HepG2 (cell line): ENCODE data around the gene EPHX1. TPM values are rescaled to one million over a fixed set of nuclear protein-coding genes. Genes with fewer than 3 reads are reported as not detected.

ENCODE experiments used
- AFF4 ChIP-seq: sonication (generic); formaldehyde crosslinking; IDR thresholded peaks from 2 replicates; pipeline ENCODE4 v1.4.0; 2020; ENCODE audit warnings: missing genetic modification reagents
- ATAD3A ChIP-seq: sonication (generic); formaldehyde crosslinking; IDR thresholded peaks from 2 replicates; pipeline ENCODE4 v1.4.0; 2020; ENCODE audit warnings: missing genetic modification reagents
- MEIS2 ChIP-seq: sonication (generic); formaldehyde crosslinking; IDR thresholded peaks from 2 replicates; pipeline ENCODE4 v1.9.0; 2021; ENCODE audit warnings: mild to moderate bottlenecking, missing genetic modification reagents
- ONECUT2 ChIP-seq: sonication (generic); formaldehyde crosslinking; IDR thresholded peaks from 2 replicates; pipeline ENCODE4 v1.4.0; 2020; ENCODE audit warnings: missing genetic modification reagents
- ZBTB38 ChIP-seq: sonication (generic); formaldehyde crosslinking; IDR thresholded peaks from 2 replicates; pipeline ENCODE4 v1.5.1; 2020; ENCODE audit warnings: mild to moderate bottlenecking, missing genetic modification reagents
- ZNF567 ChIP-seq: sonication (generic); formaldehyde crosslinking; IDR thresholded peaks from 2 replicates; pipeline ENCODE4 v1.8.1; 2023; ENCODE audit warnings: mild to moderate bottlenecking, missing genetic modification reagents, borderline replicate concordance
- ZNF773 ChIP-seq: sonication (generic); formaldehyde crosslinking; IDR thresholded peaks from 2 replicates; pipeline ENCODE4 v1.4.0; 2020; ENCODE audit warnings: missing genetic modification reagents, borderline replicate concordance
- polyA plus RNA-seq, 8 experiments: library from polyadenylated mRNA; depleted of rRNA in 3 of 8; stranded (reverse) in 7 of 8; unstranded in 1 of 8; fragments of >200 nt; fragmentation: Illumina TruSeq in 4 of 8; extraction: Trizol in 4 of 8; gene quantifications; 2 replicates each; pipeline versions ENCODE4 v1.2.1 to v1.2.3, GENCODE V29; 2011 to 2016; ENCODE audit warnings: low read depth in 4 of 8, missing spikeins in 1 of 8, mixed read lengths in 1 of 8; ENCODE audit not compliant: insufficient read depth in 1 of 8
- total RNA-seq, 5 experiments: library from RNA; depleted of rRNA; stranded (reverse); fragments of >200 nt; fragmentation: Illumina TruSeq; extraction: Trizol; gene quantifications; 2 replicates each; pipeline ENCODE4 v1.2.3, GENCODE V29; 2016; ENCODE audit warnings: low read depth in 1 of 5
- TF ChIP-seq, protein P1 (sequence below): sonication (generic); formaldehyde crosslinking; conservative IDR thresholded peaks from 2 replicates; pipeline ENCODE4 v1.8.0; 2022; ENCODE audit warnings: missing genetic modification reagents
- TF ChIP-seq, protein P2 (sequence below): IDR thresholded peaks from 2 replicates; pipeline ENCODE4 v1.6.1; 2016; ENCODE audit warnings: low read depth
- TF ChIP-seq, protein P3 (sequence below): sonication (generic); formaldehyde crosslinking; IDR thresholded peaks from 2 replicates; pipeline ENCODE4 v1.4.0; 2020; ENCODE audit warnings: missing genetic modification reagents, borderline replicate concordance

The EPHX1 gene
- total and polyA plus RNA-seq, 2 of the 13 experiments (the other 11 are each of a cell fraction or from before 2014, with no cell fraction given) = 27.7 to 36.5 TPM

DNA sequence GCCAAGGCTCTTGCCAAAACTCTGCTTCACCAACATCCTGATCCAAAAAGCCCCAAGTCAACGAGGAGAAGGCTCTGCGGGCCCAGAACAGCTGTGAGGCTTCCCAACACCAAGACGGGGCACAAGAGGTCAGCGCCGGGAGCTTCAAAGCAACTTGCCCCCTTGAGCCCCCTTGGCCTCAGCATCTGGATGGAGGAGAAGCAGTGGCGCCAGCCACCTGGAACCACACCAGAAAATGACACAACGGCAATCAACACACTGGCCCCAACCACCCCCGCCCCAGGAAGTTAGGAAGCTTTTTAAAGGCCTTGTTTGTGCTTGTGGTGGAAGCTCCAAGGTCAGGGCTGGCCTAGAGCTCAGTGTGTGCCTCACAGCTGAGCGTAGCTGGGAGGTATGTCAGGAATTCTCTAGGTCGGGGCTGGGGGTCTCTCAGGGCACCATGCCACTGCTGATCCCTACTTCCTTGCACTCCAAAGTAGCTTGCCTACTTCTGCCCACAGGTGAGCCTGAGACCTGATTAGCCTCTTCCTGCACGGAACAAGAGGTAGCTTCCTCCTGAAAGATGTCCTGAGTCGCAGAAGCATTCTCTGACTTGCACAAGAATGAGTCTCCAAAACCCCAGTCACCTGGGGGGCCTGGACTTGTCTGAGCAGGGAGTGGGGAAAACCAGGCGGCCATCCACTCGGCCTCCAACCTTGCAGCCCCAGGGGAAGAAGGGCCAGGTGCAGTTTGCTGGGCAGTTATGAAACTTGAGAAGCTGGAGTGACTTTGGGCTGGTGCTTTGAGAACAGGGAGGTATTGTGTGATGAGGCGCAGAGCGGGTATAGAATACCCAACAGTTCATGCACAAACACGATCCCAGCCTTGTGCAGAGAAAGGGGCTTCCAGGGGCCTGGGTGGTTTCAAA lies 42.0 kb upstream of the EPHX1 start (continued):
- no peak for TF ChIP-seq ONECUT2
- no peak for TF ChIP-seq ZNF567
- no peak for TF ChIP-seq ZNF773 (CRISPR knock-in tag)
- TF ChIP-seq, protein P1, sequence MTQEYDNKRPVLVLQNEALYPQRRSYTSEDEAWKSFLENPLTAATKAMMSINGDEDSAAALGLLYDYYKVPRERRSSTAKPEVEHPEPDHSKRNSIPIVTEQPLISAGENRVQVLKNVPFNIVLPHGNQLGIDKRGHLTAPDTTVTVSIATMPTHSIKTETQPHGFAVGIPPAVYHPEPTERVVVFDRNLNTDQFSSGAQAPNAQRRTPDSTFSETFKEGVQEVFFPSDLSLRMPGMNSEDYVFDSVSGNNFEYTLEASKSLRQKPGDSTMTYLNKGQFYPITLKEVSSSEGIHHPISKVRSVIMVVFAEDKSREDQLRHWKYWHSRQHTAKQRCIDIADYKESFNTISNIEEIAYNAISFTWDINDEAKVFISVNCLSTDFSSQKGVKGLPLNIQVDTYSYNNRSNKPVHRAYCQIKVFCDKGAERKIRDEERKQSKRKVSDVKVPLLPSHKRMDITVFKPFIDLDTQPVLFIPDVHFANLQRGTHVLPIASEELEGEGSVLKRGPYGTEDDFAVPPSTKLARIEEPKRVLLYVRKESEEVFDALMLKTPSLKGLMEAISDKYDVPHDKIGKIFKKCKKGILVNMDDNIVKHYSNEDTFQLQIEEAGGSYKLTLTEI (CRISPR knock-in tag) = no peak
- TF ChIP-seq ATAD3A (CRISPR knock-in tag) = no peak
- no peak for TF ChIP-seq ZBTB38 (CRISPR knock-in tag)
- no peak for TF ChIP-seq MEIS2 (CRISPR knock-in tag)
- no peak for TF ChIP-seq AFF4 (CRISPR knock-in tag)
- TF ChIP-seq, protein P2, sequence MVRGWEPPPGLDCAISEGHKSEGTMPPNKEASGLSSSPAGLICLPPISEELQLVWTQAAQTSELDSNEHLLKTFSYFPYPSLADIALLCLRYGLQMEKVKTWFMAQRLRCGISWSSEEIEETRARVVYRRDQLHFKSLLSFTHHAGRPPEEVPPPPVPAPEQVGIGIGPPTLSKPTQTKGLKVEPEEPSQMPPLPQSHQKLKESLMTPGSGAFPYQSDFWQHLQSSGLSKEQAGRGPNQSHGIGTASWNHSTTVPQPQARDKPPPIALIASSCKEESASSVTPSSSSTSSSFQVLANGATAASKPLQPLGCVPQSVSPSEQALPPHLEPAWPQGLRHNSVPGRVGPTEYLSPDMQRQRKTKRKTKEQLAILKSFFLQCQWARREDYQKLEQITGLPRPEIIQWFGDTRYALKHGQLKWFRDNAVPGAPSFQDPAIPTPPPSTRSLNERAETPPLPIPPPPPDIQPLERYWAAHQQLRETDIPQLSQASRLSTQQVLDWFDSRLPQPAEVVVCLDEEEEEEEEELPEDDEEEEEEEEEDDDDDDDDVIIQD = no peak
- TF ChIP-seq, protein P3, sequence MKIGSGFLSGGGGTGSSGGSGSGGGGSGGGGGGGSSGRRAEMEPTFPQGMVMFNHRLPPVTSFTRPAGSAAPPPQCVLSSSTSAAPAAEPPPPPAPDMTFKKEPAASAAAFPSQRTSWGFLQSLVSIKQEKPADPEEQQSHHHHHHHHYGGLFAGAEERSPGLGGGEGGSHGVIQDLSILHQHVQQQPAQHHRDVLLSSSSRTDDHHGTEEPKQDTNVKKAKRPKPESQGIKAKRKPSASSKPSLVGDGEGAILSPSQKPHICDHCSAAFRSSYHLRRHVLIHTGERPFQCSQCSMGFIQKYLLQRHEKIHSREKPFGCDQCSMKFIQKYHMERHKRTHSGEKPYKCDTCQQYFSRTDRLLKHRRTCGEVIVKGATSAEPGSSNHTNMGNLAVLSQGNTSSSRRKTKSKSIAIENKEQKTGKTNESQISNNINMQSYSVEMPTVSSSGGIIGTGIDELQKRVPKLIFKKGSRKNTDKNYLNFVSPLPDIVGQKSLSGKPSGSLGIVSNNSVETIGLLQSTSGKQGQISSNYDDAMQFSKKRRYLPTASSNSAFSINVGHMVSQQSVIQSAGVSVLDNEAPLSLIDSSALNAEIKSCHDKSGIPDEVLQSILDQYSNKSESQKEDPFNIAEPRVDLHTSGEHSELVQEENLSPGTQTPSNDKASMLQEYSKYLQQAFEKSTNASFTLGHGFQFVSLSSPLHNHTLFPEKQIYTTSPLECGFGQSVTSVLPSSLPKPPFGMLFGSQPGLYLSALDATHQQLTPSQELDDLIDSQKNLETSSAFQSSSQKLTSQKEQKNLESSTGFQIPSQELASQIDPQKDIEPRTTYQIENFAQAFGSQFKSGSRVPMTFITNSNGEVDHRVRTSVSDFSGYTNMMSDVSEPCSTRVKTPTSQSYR = no peak
